ENCODE data around the gene TEAD1.

Gene TEAD1

GRCh38 chr11:12767027-12767426 lies 92.8 kb downstream of the TEAD1 start:
- TF ChIP-seq CTCF (IDR thresholded peaks at IDR 0.05; ENCODE audit: borderline replicate concordance, insufficient read depth, low read depth, low read length) = no peak
- H3K4me3 ChIP-seq (ENCODE audit: low read depth, low read length) = no peak overlapping the region

DNA sequence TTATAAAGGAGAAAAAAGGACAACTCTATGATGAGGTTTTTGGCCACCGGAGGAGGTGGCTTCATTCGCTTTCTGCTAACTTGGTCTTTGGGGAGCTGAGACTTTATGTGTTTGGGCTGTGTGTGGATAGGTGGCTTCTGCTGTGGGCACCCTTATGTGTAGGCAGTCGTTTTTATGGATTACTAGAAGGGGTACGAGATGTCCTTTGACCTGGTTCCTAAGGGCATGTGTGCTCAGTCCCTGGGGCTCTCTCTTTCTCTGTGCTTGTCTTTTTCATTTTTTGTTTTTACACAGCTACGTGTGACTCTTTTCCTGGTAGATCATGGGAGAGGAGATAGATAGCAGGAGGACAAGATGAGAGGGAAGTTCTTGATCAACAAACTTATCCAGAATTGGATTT lies 93.4 kb downstream of the TEAD1 start:
- no peak overlapping the region for H3K4me3 ChIP-seq (ENCODE audit: low read depth, low read length)
- no peak for TF ChIP-seq CTCF (IDR thresholded peaks at IDR 0.05; ENCODE audit: borderline replicate concordance, insufficient read depth, low read depth, low read length)

GRCh38 chr11:12768726-12769673 lies 94.8 kb downstream of the TEAD1 start:
- no peak for TF ChIP-seq CTCF (IDR thresholded peaks at IDR 0.05; ENCODE audit: borderline replicate concordance, insufficient read depth, low read depth, low read length)
- no peak overlapping the region for H3K4me3 ChIP-seq (ENCODE audit: low read depth, low read length)

DNA sequence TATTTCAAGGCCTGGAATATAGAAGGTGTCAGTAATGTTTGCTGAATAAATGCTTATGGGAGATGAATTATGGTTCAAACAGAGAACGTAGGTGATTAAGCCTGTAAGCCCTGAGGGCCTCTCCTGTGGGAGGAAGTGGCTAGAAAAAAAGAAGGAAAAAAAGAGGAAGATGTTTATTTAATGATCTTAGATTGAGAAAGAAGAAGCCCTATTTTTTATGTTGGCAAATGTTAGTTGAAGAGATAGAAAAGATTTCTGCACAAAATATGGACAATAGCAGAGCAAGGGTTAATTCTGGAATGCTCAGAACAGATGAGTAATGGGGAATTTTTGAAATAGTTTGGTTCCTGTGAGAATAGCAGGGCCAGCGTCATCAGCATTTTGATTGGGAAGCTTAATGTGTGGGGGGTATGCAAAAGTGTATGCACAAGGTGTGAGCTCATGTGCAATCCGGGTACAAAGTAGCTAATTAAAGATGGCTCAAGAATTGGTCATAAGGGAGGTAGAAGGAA lies 95.7 kb downstream of the TEAD1 start:
- H3K4me3 ChIP-seq (ENCODE audit: low read depth, low read length) = no peak overlapping the region
- TF ChIP-seq CTCF (IDR thresholded peaks at IDR 0.05; ENCODE audit: borderline replicate concordance, insufficient read depth, low read depth, low read length) = no peak

- H3K4me3 ChIP-seq (ENCODE audit: low read depth, low read length) = no peak overlapping the region
- TF ChIP-seq CTCF (IDR thresholded peaks at IDR 0.05; ENCODE audit: borderline replicate concordance, insufficient read depth, low read depth, low read length) = no peak
These were observed 96.2 kb downstream of the TEAD1 start for GRCh38 chr11:12770435-12770834.

DNA sequence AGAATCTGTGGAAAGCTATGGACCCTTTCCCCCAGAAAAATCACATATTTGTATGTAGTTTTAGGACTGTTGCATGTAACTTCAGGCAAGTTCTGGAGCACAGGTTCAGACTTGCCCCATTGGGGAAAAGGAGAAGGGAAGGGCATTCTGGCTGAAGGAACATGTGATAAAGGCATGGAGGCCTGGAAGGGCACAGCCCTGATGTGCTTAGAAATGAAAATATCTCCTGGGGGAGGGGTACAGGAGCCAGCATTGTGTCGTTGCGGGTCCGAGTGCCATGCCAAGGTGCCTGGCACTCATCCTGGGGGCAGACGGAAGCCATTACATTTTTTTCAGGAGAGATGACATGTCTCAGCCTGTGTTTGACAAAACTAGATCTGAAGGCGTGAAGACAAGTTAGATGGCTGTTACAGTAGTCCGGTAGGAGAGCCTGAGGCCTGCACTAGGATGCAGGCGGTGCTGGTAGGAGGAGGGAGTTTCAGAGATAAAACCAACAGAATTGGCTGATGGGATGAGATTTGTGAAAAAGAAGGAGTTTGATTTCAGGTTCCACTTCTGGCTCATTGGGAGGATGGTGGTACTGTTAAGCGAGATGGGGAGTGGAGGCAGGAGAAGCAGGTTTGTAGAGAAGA lies 96.9 kb downstream of the TEAD1 start:
- TF ChIP-seq CTCF (IDR thresholded peaks at IDR 0.05; ENCODE audit: borderline replicate concordance, insufficient read depth, low read depth, low read length) = no peak
- no peak overlapping the region for H3K4me3 ChIP-seq (ENCODE audit: low read depth, low read length)

Data from GM12875 (cell line).